KMS-11 (cell line): ENCODE results near the gene SLC10A2.

Source experiments
- H2AFZ ChIP-seq: fragments of 200-600 bp; sonication (generic); 2 replicates; pipeline ENCODE4 v1.6.1; 2016; ENCODE audit warnings: antibody characterized with exemption, mixed run types, low read depth
- H3K27ac ChIP-seq: fragments of 200-600 bp; sonication (generic); 2 replicates; pipeline ENCODE4 v1.6.1; 2016; ENCODE audit warnings: mild to moderate bottlenecking, mixed run types
- H3K27me3 ChIP-seq: fragments of 200-600 bp; sonication (generic); 2 replicates; pipeline ENCODE4 v1.6.1; 2017; ENCODE audit warnings: mild to moderate bottlenecking, low read depth, mixed run types, moderate library complexity; ENCODE audit not compliant: insufficient read depth
- H3K36me3 ChIP-seq: fragments of 200-600 bp; sonication (generic); 2 replicates; pipeline ENCODE4 v1.6.1; 2017; ENCODE audit warnings: mild to moderate bottlenecking, mixed run types; ENCODE audit not compliant: insufficient read depth
- H3K4me1 ChIP-seq: fragments of 200-600 bp; sonication (generic); 2 replicates; pipeline ENCODE4 v1.6.1; 2016; ENCODE audit warnings: mild to moderate bottlenecking, low read depth, mixed run types; ENCODE audit not compliant: poor library complexity, severe bottlenecking
- H3K4me2 ChIP-seq: fragments of 200-600 bp; sonication (generic); 2 replicates; pipeline ENCODE4 v1.7.0; 2016; ENCODE audit warnings: mild to moderate bottlenecking, mixed run types
- H3K4me3 ChIP-seq: fragments of 200-600 bp; sonication (generic); IDR thresholded peaks from 2 replicates; pipeline ENCODE4 v1.6.1; 2017; ENCODE audit warnings: low read depth, low read length, mixed read lengths; ENCODE audit not compliant: insufficient read depth
- H3K79me2 ChIP-seq: fragments of 200-600 bp; sonication (generic); 2 replicates; pipeline ENCODE4 v1.6.1; 2016; ENCODE audit warnings: low read depth, mixed run types; ENCODE audit not compliant: insufficient read depth
- H3K9ac ChIP-seq: fragments of 200-600 bp; sonication (generic); 2 replicates; pipeline ENCODE4 v1.6.1; 2016; ENCODE audit warnings: mild to moderate bottlenecking, mixed run types
- H4K20me1 ChIP-seq: fragments of 200-600 bp; sonication (generic); 2 replicates; pipeline ENCODE4 v1.6.1; 2016; ENCODE audit warnings: mild to moderate bottlenecking, mixed run types; ENCODE audit not compliant: insufficient read depth
- CTCF ChIP-seq: fragments of 200-600 bp; sonication (generic); conservative IDR thresholded peaks from 2 replicates; pipeline ENCODE4 v1.6.1; 2017; ENCODE audit warnings: low read depth, mild to moderate bottlenecking, antibody characterized with exemption, low read length, moderate library complexity, mixed read lengths

SLC10A2 gene

GRCh38 chr13:103046676-103047075 is 19.5 kb downstream of the SLC10A2 start:
- Histone ChIP-seq H4K20me1 (no peaks in the 10 kb centered on the region), H3K36me3 (no peaks in the 10 kb centered on the region), H3K79me2 (no peaks in the 10 kb centered on the region), H3K27ac (no peak overlapping the region), H3K9ac (no peak overlapping the region), H3K27me3 (no peaks in the 10 kb centered on the region), H3K4me2 (no peak overlapping the region), H3K4me3 (no peak overlapping the region), H3K4me1 (no peaks in the 10 kb centered on the region), H2AFZ (no peak overlapping the region)
- TF ChIP-seq CTCF: no peak

- no peaks in the 10 kb centered on the region for H3K4me1 ChIP-seq
- no peaks in the 10 kb centered on the region for H4K20me1 ChIP-seq
- H2AFZ ChIP-seq: no peak overlapping the region
- no peak overlapping the region for H3K4me3 ChIP-seq
- no peak for TF ChIP-seq CTCF
- H3K36me3 ChIP-seq: no peaks in the 10 kb centered on the region
- H3K79me2 ChIP-seq: no peaks in the 10 kb centered on the region
- H3K27me3 ChIP-seq: no peaks in the 10 kb centered on the region
- no peak overlapping the region for H3K4me2 ChIP-seq
- no peak overlapping the region for H3K9ac ChIP-seq
- no peak overlapping the region for H3K27ac ChIP-seq
These were observed 22.2 kb downstream of the SLC10A2 start for GRCh38 chr13:103044056-103044455.

GRCh38 chr13:103040006-103040405 is 26.2 kb downstream of the SLC10A2 start:
- no peak overlapping the region for H3K27ac ChIP-seq
- H3K27me3 ChIP-seq: no peaks in the 10 kb centered on the region
- H3K4me2 ChIP-seq: no peak overlapping the region
- no peaks in the 10 kb centered on the region for H4K20me1 ChIP-seq
- no peak overlapping the region for H3K4me3 ChIP-seq
- H3K36me3 ChIP-seq: no peaks in the 10 kb centered on the region
- no peaks in the 10 kb centered on the region for H3K79me2 ChIP-seq
- no peak overlapping the region for H3K9ac ChIP-seq
- no peak overlapping the region for H2AFZ ChIP-seq
- no peaks in the 10 kb centered on the region for H3K4me1 ChIP-seq
- TF ChIP-seq CTCF: no peak

- Histone ChIP-seq H3K4me3 (no peak overlapping the region), H3K27me3 (no peaks in the 10 kb centered on the region), H3K27ac (no peak overlapping the region), H3K4me1 (no peaks in the 10 kb centered on the region), H4K20me1 (no peaks in the 10 kb centered on the region), H3K4me2 (no peak overlapping the region), H3K36me3 (no peaks in the 10 kb centered on the region), H3K9ac (no peak overlapping the region), H2AFZ (no peak overlapping the region), H3K79me2 (no peaks in the 10 kb centered on the region)
- no peak for TF ChIP-seq CTCF
These were observed 27.0 kb downstream of the SLC10A2 start for GRCh38 chr13:103039183-103039582.

GRCh38 chr13:103036268-103036667 is 29.9 kb downstream of the SLC10A2 start:
- no peak for TF ChIP-seq CTCF
- Histone ChIP-seq H3K36me3 (no peaks in the 10 kb centered on the region), H2AFZ (no peak overlapping the region), H3K4me2 (no peak overlapping the region), H3K4me1 (no peaks in the 10 kb centered on the region), H3K79me2 (no peaks in the 10 kb centered on the region), H3K9ac (no peak overlapping the region), H3K27me3 (no peaks in the 10 kb centered on the region), H4K20me1 (no peaks in the 10 kb centered on the region), H3K27ac (no peak overlapping the region), H3K4me3 (no peak overlapping the region)
